GM23338 (cell line): ENCODE data around the gene L1CAM. TPM values are rescaled to one million over a fixed set of nuclear protein-coding genes. Genes with fewer than 3 reads are reported as not detected.

Source experiments
- ATAC-seq: fragments of 200-7000 bp; cut with Tn5 transposase; 3 replicates; pipeline ENCODE4 v1.9.1; 2020
- DNase-seq: peaks from one replicate; pipeline ENCODE4 v3.0.0-alpha.2; 2015; ENCODE audit warnings: low spot score
- H2AFZ ChIP-seq: fragments of 200-600 bp; sonication (generic); 2 replicates; pipeline ENCODE4 v1.8.0; 2016; ENCODE audit warnings: antibody characterized with exemption, mild to moderate bottlenecking, moderate library complexity
- H3F3A ChIP-seq: fragments of 200-600 bp; sonication (generic); replicated peaks from 2 replicates; pipeline ENCODE4 v1.8.0; 2017; ENCODE audit warnings: antibody characterized with exemption, mixed run types, low read depth
- H3K27ac ChIP-seq: fragments of 200-600 bp; sonication (generic); 2 replicates; pipeline ENCODE4 v1.6.1; 2016; ENCODE audit warnings: low read depth
- H3K27me3 ChIP-seq: fragments of 200-600 bp; sonication (generic); 2 replicates; pipeline ENCODE4 v1.8.0; 2016; ENCODE audit warnings: mild to moderate bottlenecking, mixed run types, moderate library complexity; ENCODE audit not compliant: insufficient read depth
- H3K36me3 ChIP-seq: fragments of 200-600 bp; sonication (generic); 2 replicates; pipeline ENCODE4 v1.8.0; 2016; ENCODE audit warnings: mild to moderate bottlenecking; ENCODE audit not compliant: insufficient read depth
- H3K4me1 ChIP-seq: fragments of 200-600 bp; sonication (generic); 2 replicates; pipeline ENCODE4 v1.8.0; 2016; ENCODE audit warnings: mild to moderate bottlenecking, moderate library complexity; ENCODE audit not compliant: insufficient read depth
- H3K4me2 ChIP-seq: fragments of 200-600 bp; sonication (generic); 2 replicates; pipeline ENCODE4 v1.7.1; 2017; ENCODE audit warnings: mixed run types
- H3K4me3 ChIP-seq: fragments of 200-600 bp; sonication (generic); 2 replicates; pipeline ENCODE4 v1.6.1; 2016; ENCODE audit warnings: mixed run types
- H3K79me2 ChIP-seq: fragments of 200-600 bp; sonication (generic); replicated peaks from 2 replicates; pipeline ENCODE4 v1.8.0; 2017; ENCODE audit warnings: mild to moderate bottlenecking; ENCODE audit not compliant: insufficient read depth
- H3K9me2 ChIP-seq: fragments of 200-600 bp; sonication (generic); 2 replicates; pipeline ENCODE4 v1.8.0; 2017; ENCODE audit not compliant: insufficient read depth
- H4K20me1 ChIP-seq: fragments of 200-600 bp; sonication (generic); replicated peaks from 2 replicates; pipeline ENCODE4 v1.8.0; 2017; ENCODE audit warnings: mild to moderate bottlenecking; ENCODE audit not compliant: insufficient read depth
- H3K27ac Mint-ChIP-seq: 2 replicates; pipeline ENCODE4 v1.8.0; 2020; ENCODE audit warnings: inconsistent platforms, mild to moderate bottlenecking, moderate library complexity, mixed read lengths
- H3K27me3 Mint-ChIP-seq: 3 replicates; pipeline ENCODE4 v1.8.0; 2022; ENCODE audit warnings: low read depth, mild to moderate bottlenecking, moderate library complexity, mixed read lengths, inconsistent platforms; ENCODE audit not compliant: insufficient read depth, poor library complexity
- H3K36me3 Mint-ChIP-seq: 3 replicates; pipeline ENCODE4 v1.8.0; 2021; ENCODE audit warnings: low read depth, mild to moderate bottlenecking, inconsistent platforms, moderate library complexity, mixed read lengths
- H3K4me1 Mint-ChIP-seq: 3 replicates; pipeline ENCODE4 v1.8.0; 2020; ENCODE audit warnings: mild to moderate bottlenecking, inconsistent platforms, mixed read lengths
- H3K4me3 Mint-ChIP-seq: 3 replicates; pipeline ENCODE4 v1.8.0; 2021; ENCODE audit warnings: moderate library complexity, mild to moderate bottlenecking, inconsistent platforms, mixed read lengths
- H3K9me3 Mint-ChIP-seq: 3 replicates; pipeline ENCODE4 v1.8.0; 2020; ENCODE audit warnings: moderate library complexity, mild to moderate bottlenecking, inconsistent platforms, mixed read lengths
- CREB1 ChIP-seq: fragments of 250-450 bp; sonication (Bioruptor Pico); IDR thresholded peaks from 2 replicates; pipeline ENCODE4 v1.5.0; 2020; ENCODE audit warnings: low read depth, mild to moderate bottlenecking, moderate library complexity
- ETS1 ChIP-seq: IDR thresholded peaks from 2 replicates; pipeline ENCODE4 v1.6.1; 2016; ENCODE audit warnings: antibody characterized with exemption
- EZH2 ChIP-seq: fragments of 200-600 bp; sonication (generic); IDR thresholded peaks from one replicate; pipeline ENCODE4 v1.8.0; 2017; ENCODE audit warnings: antibody characterized with exemption, mild to moderate bottlenecking, low read depth; ENCODE audit not compliant: unreplicated experiment
- EZH2phosphoT487 ChIP-seq: fragments of 200-600 bp; sonication (generic); IDR thresholded peaks from one replicate; pipeline ENCODE4 v1.8.1; 2018; ENCODE audit warnings: antibody characterized with exemption; ENCODE audit not compliant: unreplicated experiment
- POLR2AphosphoS5 ChIP-seq: IDR thresholded peaks from 2 replicates; pipeline ENCODE4 v1.6.1; 2016; ENCODE audit warnings: antibody characterized with exemption, low read depth
- STAT1 ChIP-seq: IDR thresholded peaks from one replicate; pipeline ENCODE4 v1.6.1; 2016; ENCODE audit warnings: antibody characterized with exemption; ENCODE audit not compliant: unreplicated experiment
- ZNF114 ChIP-seq: fragments of 250-450 bp; sonication (Bioruptor Pico); IDR thresholded peaks from 2 replicates; pipeline ENCODE4 v1.5.0; 2020; ENCODE audit warnings: mild to moderate bottlenecking, moderate library complexity
- ZNF331 ChIP-seq: fragments of 250-450 bp; sonication (Bioruptor Pico); IDR thresholded peaks from 2 replicates; pipeline ENCODE4 v1.5.0; 2020; ENCODE audit warnings: low read depth, mild to moderate bottlenecking, moderate library complexity
- ZNF462 ChIP-seq: fragments of 250-450 bp; sonication (Bioruptor Pico); IDR thresholded peaks from 2 replicates; pipeline ENCODE4 v1.5.0; 2020; ENCODE audit warnings: mild to moderate bottlenecking, moderate library complexity
- polyA plus RNA-seq: library from polyadenylated mRNA; unstranded; fragments of >200 nt; fragmentation: Nextera tagmentation; extraction: Ambion mirVana; gene quantifications from 2 replicates; pipeline ENCODE4 v1.2.1, GENCODE V29; 2016
- total RNA-seq: library from RNA; depleted of rRNA; stranded (reverse); fragments of >200 nt; shearing (Covaris generic); gene quantifications from 2 replicates; pipeline ENCODE4 v1.2.3, GENCODE V29; 2014
- TF ChIP-seq, protein P1 (sequence below): IDR thresholded peaks from one replicate; pipeline ENCODE4 v1.6.1; 2018; ENCODE audit warnings: antibody characterized with exemption; ENCODE audit not compliant: unreplicated experiment
- TF ChIP-seq, protein P2 (sequence below), 2 experiments: fragments of 200-600 bp in 1 of 2; sonication (generic) in 1 of 2; conservative IDR thresholded peaks; 2 replicates each; pipeline versions ENCODE4 v1.5.1 to v1.6.1; 2016 to 2017; ENCODE audit warnings: antibody characterized with exemption in 2 of 2, low read depth in 2 of 2, mild to moderate bottlenecking in 2 of 2, moderate library complexity in 1 of 2

The L1CAM gene
- total and polyA plus RNA-seq, 2 experiments from 2014 or later: 7.4 to 29.2 TPM

- TF ChIP-seq EZH2phosphoT487: no peak
- no peak for TF ChIP-seq POLR2AphosphoS5
- TF ChIP-seq ZNF462 (CRISPR knock-in tag): no peak
- no peak for TF ChIP-seq ETS1
- TF ChIP-seq, protein P1, sequence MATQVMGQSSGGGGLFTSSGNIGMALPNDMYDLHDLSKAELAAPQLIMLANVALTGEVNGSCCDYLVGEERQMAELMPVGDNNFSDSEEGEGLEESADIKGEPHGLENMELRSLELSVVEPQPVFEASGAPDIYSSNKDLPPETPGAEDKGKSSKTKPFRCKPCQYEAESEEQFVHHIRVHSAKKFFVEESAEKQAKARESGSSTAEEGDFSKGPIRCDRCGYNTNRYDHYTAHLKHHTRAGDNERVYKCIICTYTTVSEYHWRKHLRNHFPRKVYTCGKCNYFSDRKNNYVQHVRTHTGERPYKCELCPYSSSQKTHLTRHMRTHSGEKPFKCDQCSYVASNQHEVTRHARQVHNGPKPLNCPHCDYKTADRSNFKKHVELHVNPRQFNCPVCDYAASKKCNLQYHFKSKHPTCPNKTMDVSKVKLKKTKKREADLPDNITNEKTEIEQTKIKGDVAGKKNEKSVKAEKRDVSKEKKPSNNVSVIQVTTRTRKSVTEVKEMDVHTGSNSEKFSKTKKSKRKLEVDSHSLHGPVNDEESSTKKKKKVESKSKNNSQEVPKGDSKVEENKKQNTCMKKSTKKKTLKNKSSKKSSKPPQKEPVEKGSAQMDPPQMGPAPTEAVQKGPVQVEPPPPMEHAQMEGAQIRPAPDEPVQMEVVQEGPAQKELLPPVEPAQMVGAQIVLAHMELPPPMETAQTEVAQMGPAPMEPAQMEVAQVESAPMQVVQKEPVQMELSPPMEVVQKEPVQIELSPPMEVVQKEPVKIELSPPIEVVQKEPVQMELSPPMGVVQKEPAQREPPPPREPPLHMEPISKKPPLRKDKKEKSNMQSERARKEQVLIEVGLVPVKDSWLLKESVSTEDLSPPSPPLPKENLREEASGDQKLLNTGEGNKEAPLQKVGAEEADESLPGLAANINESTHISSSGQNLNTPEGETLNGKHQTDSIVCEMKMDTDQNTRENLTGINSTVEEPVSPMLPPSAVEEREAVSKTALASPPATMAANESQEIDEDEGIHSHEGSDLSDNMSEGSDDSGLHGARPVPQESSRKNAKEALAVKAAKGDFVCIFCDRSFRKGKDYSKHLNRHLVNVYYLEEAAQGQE: no peak
- TF ChIP-seq, protein P2, sequence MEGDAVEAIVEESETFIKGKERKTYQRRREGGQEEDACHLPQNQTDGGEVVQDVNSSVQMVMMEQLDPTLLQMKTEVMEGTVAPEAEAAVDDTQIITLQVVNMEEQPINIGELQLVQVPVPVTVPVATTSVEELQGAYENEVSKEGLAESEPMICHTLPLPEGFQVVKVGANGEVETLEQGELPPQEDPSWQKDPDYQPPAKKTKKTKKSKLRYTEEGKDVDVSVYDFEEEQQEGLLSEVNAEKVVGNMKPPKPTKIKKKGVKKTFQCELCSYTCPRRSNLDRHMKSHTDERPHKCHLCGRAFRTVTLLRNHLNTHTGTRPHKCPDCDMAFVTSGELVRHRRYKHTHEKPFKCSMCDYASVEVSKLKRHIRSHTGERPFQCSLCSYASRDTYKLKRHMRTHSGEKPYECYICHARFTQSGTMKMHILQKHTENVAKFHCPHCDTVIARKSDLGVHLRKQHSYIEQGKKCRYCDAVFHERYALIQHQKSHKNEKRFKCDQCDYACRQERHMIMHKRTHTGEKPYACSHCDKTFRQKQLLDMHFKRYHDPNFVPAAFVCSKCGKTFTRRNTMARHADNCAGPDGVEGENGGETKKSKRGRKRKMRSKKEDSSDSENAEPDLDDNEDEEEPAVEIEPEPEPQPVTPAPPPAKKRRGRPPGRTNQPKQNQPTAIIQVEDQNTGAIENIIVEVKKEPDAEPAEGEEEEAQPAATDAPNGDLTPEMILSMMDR (conservative IDR thresholded peaks at IDR 0.05; ENCODE audit: low read depth in 2 of 2): no peak
- no peak for TF ChIP-seq STAT1
- no peak for TF ChIP-seq ZNF114 (CRISPR knock-in tag)
- TF ChIP-seq EZH2: no peak
- no peak for TF ChIP-seq CREB1 (CRISPR knock-in tag)
- no peak for TF ChIP-seq ZNF331 (CRISPR knock-in tag)
- Histone ChIP-seq H3K9me2 (no peaks in the 10 kb centered on the region), H3K4me2 (peak overlapping the region; percentile 83), H3K4me1 (peaks cover 10% of the 10 kb centered on the region; the same call in 1 of the 2 replicates), H3K36me3 (no peaks in the 10 kb centered on the region), H3K4me3 (peak overlapping the region; percentile 65), H4K20me1 (no peaks in the 10 kb centered on the region; the same call in 1 of the 2 replicates), H3K79me2 (no peaks in the 10 kb centered on the region), H3K27ac (peak overlapping the region; percentile 90), H3K27me3 (no peaks in the 10 kb centered on the region), H2AFZ (no peak overlapping the region), H3F3A (0 out of 2 replicates have a peak, but pooled peaks cover 5% of the 10 kb centered on the region)
- peak overlapping the region; percentile 89 for H3K27ac Mint-ChIP-seq
- H3K36me3 Mint-ChIP-seq: peaks cover 20% of the 10 kb centered on the region
- peak; percentile 2; the same call in 2 of the 3 replicates for ATAC-seq
- H3K27me3 Mint-ChIP-seq: peaks cover 9% of the 10 kb centered on the region
- H3K4me1 Mint-ChIP-seq: peaks cover 24% of the 10 kb centered on the region
- DNase-seq: no peak
- H3K9me3 Mint-ChIP-seq: no peaks in the 10 kb centered on the region; the same call in 2 of the 3 replicates
- H3K4me3 Mint-ChIP-seq: peak overlapping the region; percentile 77
These were observed 41.6 kb upstream of the L1CAM start for GRCh38 chrX:153927672-153927921.
